Activated B cell treated with CpG ODN at 0.5 μM for 24 hours (primary cell): ENCODE results near the gene NR2C1. TPM values are rescaled to one million over a fixed set of nuclear protein-coding genes. Genes with fewer than 3 reads are reported as not detected.
"Not testable (repeated sequence)": the region's sequence is repeated elsewhere in the genome, so short reads cannot be mapped to it uniquely, and the experiment has no call there.

Source experiments
- ATAC-seq: fragments of 200-7000 bp; cut with Tn5 transposase; one replicate; pipeline ENCODE4 v1.10.0; 2021; ENCODE audit warnings: low read depth, mild to moderate bottlenecking, moderate library complexity
- CTCF ChIA-PET: fragments of 350-600 bp; sonication (Branson Sonifier 250); formaldehyde crosslinking; loops from one replicate; lab custom pipeline; 2021; ENCODE audit warnings: antibody characterized with exemption; lab: Charles Lee
- POLR2A ChIA-PET: fragments of 350-600 bp; sonication (Branson Sonifier 250); formaldehyde crosslinking; loops from one replicate; lab custom pipeline; 2021; ENCODE audit warnings: antibody characterized with exemption; lab: Charles Lee
- DNase-seq: peaks from one replicate; pipeline ENCODE4 v3.0.0; 2022
- H3K27ac Mint-ChIP-seq: one replicate; pipeline ENCODE4 v1.8.0; 2020; ENCODE audit warnings: mixed read lengths
- H3K27me3 Mint-ChIP-seq: one replicate; pipeline ENCODE4 v1.8.0; 2021; ENCODE audit warnings: mixed read lengths
- H3K36me3 Mint-ChIP-seq: one replicate; pipeline ENCODE4 v1.8.0; 2021; ENCODE audit warnings: low read depth, mixed read lengths
- H3K4me1 Mint-ChIP-seq: one replicate; pipeline ENCODE4 v1.8.0; 2021; ENCODE audit warnings: mixed read lengths
- H3K4me3 Mint-ChIP-seq: one replicate; pipeline ENCODE4 v1.8.0; 2020; ENCODE audit warnings: mild to moderate bottlenecking, mixed read lengths
- H3K9me3 Mint-ChIP-seq: one replicate; pipeline ENCODE4 v1.8.0; 2020; ENCODE audit warnings: mixed read lengths
- intact Hi-C: fragments of 100-400 bp; cut with micrococcal nuclease; formaldehyde crosslinking; loops from one replicate; pipeline ENCODE4 v1.15.1; 2024
- total RNA-seq: library from RNA; stranded (reverse); gene quantifications from 2 replicates; pipeline ENCODE4 v1.2.3, GENCODE V29; 2022
- TF ChIP-seq, protein P1 (sequence below): fragments of 200-600 bp; IDR thresholded peaks from one replicate; pipeline ENCODE4 v1.8.0; 2022; ENCODE audit warnings: antibody characterized with exemption, mild to moderate bottlenecking

The NR2C1 gene
- total RNA-seq, 1 donor from 2014 or later = 30.8 TPM

DNA sequence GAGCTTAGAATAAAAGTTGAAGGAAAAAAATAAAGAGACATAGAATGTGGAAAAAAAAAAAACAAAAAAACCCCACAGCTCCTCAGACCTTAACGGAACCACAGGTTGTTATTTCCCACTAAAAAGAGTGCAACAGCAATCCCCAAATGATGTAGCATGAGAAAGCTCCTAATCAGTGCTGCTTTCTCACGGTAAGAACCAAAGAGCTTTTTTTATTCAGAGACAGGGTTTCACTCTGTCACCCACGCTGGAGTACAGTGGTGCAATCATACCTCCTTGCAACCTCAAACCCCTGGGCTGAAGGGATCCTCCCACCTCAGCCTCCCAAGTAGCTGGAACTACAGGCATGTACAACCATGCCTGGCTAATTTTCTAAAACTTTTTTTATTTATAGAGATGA, 83.2 kb downstream of the NR2C1 start:
- no peak for ATAC-seq
- ChIA-PET CTCF (interaction anchor here (1.3 to 1.4 kb wide), 2 partner anchors 13 to 844 kb away, joined by 3 to 4 read pairs; partner anchors contain the start of gene NDUFA12), POLR2A (no interaction called here)
- Mint-ChIP-seq H3K9me3 (no peaks in the 10 kb centered on the region), H3K36me3 (peaks cover 50% of the 10 kb centered on the region), H3K4me3 (no peak overlapping the region), H3K4me1 (no peaks in the 10 kb centered on the region), H3K27me3 (no peaks in the 10 kb centered on the region), H3K27ac (no peak overlapping the region)
- TF ChIP-seq, protein P1, sequence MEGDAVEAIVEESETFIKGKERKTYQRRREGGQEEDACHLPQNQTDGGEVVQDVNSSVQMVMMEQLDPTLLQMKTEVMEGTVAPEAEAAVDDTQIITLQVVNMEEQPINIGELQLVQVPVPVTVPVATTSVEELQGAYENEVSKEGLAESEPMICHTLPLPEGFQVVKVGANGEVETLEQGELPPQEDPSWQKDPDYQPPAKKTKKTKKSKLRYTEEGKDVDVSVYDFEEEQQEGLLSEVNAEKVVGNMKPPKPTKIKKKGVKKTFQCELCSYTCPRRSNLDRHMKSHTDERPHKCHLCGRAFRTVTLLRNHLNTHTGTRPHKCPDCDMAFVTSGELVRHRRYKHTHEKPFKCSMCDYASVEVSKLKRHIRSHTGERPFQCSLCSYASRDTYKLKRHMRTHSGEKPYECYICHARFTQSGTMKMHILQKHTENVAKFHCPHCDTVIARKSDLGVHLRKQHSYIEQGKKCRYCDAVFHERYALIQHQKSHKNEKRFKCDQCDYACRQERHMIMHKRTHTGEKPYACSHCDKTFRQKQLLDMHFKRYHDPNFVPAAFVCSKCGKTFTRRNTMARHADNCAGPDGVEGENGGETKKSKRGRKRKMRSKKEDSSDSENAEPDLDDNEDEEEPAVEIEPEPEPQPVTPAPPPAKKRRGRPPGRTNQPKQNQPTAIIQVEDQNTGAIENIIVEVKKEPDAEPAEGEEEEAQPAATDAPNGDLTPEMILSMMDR = no peak
- intact Hi-C loops = no loop called here
- DNase-seq = no peak

DNA sequence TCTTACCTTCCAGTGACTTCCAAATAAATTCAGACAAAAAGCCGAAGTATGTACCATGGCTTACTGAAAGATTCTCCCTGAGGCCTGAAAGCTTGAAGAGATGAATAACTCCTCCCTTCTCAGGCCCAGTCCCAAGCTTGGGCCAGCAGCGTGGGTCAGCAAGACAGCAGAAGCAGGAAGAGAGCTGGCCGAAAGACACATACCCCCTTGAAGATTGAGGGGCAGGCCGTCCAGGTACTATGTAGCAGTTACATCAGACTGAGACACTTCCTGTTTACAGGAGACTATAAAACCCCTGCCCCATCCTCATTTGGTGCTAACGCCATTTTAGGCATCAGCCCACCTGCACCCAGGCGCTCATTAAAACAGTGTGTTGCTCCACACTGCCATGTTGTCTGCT, 84.9 kb downstream of the NR2C1 start:
- DNase-seq (no peak), ATAC-seq (no peak)
- Mint-ChIP-seq H3K4me1 (peaks cover 3% of the 10 kb centered on the region), H3K9me3 (no peaks in the 10 kb centered on the region), H3K27ac (no peak overlapping the region), H3K27me3 (no peaks in the 10 kb centered on the region), H3K4me3 (no peak overlapping the region), H3K36me3 (peaks cover 54% of the 10 kb centered on the region)
- intact Hi-C loops = no loop called here
- POLR2A ChIA-PET = no interaction called here
- TF ChIP-seq, protein P1 = no peak
- CTCF ChIA-PET = no interaction called here

DNA sequence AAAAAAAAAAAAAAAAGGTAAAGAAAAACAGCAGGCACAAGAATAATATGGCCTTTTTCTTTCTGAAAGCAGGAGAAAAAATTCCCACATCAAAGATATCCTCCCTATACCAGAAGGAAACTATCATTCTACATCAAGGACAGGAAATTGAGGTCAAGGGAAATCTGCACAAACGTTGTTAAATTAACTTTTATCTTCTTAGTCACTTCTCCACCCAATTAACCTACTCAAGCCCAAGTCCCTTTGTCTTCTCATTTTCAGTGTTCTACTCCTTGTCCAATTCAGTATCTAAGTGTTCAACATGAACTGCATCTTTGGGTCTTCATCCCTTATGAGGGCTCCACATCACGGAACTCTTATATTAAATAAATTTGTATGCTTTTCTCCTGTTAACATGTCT, 85.6 kb downstream of the NR2C1 start:
- ChIA-PET CTCF (no interaction called here), POLR2A (no interaction called here)
- peaks cover 3% of the 10 kb centered on the region for H3K4me1 Mint-ChIP-seq
- no peak for DNase-seq
- intact Hi-C loops = no loop called here
- no peaks in the 10 kb centered on the region for H3K27me3 Mint-ChIP-seq
- no peaks in the 10 kb centered on the region for H3K9me3 Mint-ChIP-seq
- no peak overlapping the region for H3K27ac Mint-ChIP-seq
- no peak for ATAC-seq
- no peak overlapping the region for H3K4me3 Mint-ChIP-seq
- TF ChIP-seq, protein P1 = no peak
- H3K36me3 Mint-ChIP-seq = peaks cover 59% of the 10 kb centered on the region

DNA sequence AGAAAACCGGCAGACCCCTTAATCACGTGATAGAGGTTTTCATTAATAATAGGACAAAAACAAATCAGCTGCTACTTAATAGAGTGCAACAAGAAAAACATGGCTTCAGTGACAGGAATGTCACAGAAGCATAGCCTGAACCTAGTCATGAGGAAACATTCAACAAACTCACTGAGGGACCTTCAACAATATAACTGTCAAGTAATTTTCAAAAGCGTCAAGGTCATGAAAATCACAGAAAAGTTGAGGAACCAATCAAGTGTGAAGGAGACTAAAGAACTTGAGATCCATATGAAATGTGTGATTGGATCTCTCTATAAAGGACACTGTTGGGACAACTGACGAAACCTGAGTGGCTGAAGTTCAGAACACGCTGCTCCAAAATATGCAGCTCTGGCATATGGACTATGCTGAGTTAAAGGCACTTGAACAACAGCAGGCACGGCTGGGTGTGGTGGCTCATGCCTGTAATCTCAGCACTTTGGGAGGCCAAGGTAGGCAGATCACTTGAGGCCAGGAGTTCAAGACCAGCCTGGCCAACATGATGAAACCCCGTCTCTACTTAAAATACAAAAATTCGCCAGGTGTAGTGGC, 86.2 kb downstream of the NR2C1 start:
- ChIA-PET CTCF (no interaction called here), POLR2A (no interaction called here)
- ATAC-seq = no peak
- Mint-ChIP-seq H3K36me3 (peaks cover 56% of the 10 kb centered on the region), H3K9me3 (no peaks in the 10 kb centered on the region), H3K27ac (no peak overlapping the region), H3K27me3 (no peaks in the 10 kb centered on the region), H3K4me3 (no peak overlapping the region), H3K4me1 (peaks cover 3% of the 10 kb centered on the region)
- TF ChIP-seq, protein P1 = no peak
- intact Hi-C loops = no loop called here
- no peak for DNase-seq

DNA sequence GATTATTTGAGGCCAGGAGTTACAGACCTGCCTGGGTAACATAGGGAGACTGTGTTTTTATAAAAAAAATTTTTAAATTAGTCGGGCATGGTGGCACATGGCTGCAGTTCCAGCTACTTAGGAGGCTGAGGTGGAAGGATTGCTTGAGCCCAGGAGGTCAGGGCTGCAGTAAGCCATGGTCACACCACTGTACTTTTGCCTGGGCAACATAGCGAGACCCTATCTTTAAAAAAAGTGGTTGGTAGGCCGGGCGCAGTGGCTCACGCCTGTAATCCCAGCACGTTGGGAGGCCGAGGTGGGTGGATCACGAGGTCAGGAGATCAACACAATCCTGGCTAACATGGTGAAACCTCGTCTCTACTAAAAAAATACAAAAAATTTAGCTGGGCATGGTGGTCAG, 88.3 kb downstream of the NR2C1 start:
- H3K27ac Mint-ChIP-seq, DNase-seq, intact Hi-C loops, H3K27me3 Mint-ChIP-seq, H3K4me3 Mint-ChIP-seq, ATAC-seq, H3K9me3 Mint-ChIP-seq, H3K4me1 Mint-ChIP-seq, CTCF ChIA-PET: not testable (repeated sequence)
- POLR2A ChIA-PET = interaction anchor here (0.7 kb wide), 1 partner anchor 306 kb away, joined by 10 read pairs; no protein-coding TSS in a partner anchor
- H3K36me3 Mint-ChIP-seq = peaks cover 53% of the 10 kb centered on the region
